HEK293 (cell line): Measurements from ENCODE around the gene CFAP119.

Experiments
- BCL11B ChIP-seq: fragments of 450-650 bp; formaldehyde crosslinking; IDR thresholded peaks from 2 replicates; pipeline ENCODE4 v1.5.1; 2016; ENCODE audit warnings: low read depth, missing biosample characterization, missing genetic modification characterization
- GLI2 ChIP-seq: fragments of 450-650 bp; formaldehyde crosslinking; IDR thresholded peaks from 2 replicates; pipeline ENCODE4; 2017; ENCODE audit warnings: missing biosample characterization, missing genetic modification characterization, low read depth, borderline replicate concordance
- KLF16 ChIP-seq: fragments of 450-650 bp; formaldehyde crosslinking; IDR thresholded peaks from 2 replicates; pipeline ENCODE4 v1.5.1; 2017; ENCODE audit warnings: missing biosample characterization, missing genetic modification characterization
- MEIS1 ChIP-seq: sonication (generic); formaldehyde crosslinking; IDR thresholded peaks from 2 replicates; pipeline ENCODE4 v1.8.1; 2022; ENCODE audit warnings: missing genetic modification reagents, mild to moderate bottlenecking, borderline replicate concordance
- PRDM1 ChIP-seq: fragments of 450-650 bp; formaldehyde crosslinking; IDR thresholded peaks from 2 replicates; pipeline ENCODE4; 2016; ENCODE audit warnings: missing biosample characterization, missing genetic modification characterization
- REPIN1 ChIP-seq: fragments of 450-650 bp; formaldehyde crosslinking; IDR thresholded peaks from 2 replicates; pipeline ENCODE4 v1.5.1; 2017; ENCODE audit warnings: missing biosample characterization, missing genetic modification characterization, low read depth
- TCF7L2 ChIP-seq: IDR thresholded peaks from 2 replicates; pipeline ENCODE4 v1.6.1; 2011; ENCODE audit warnings: low read depth, mild to moderate bottlenecking, inconsistent platforms, low read length, moderate library complexity, borderline replicate concordance
- YY2 ChIP-seq: fragments of 450-650 bp; formaldehyde crosslinking; IDR thresholded peaks from 2 replicates; pipeline ENCODE4 v1.5.1; 2016; ENCODE audit warnings: missing biosample characterization, missing genetic modification characterization
- ZBTB20 ChIP-seq: fragments of 450-650 bp; formaldehyde crosslinking; IDR thresholded peaks from 2 replicates; pipeline ENCODE4 v1.5.1; 2016; ENCODE audit warnings: missing biosample characterization, missing genetic modification characterization
- ZNF138 ChIP-seq: fragments of 450-650 bp; formaldehyde crosslinking; IDR thresholded peaks from 2 replicates; pipeline ENCODE4 v1.5.1; 2016; ENCODE audit warnings: missing biosample characterization, missing genetic modification characterization, borderline replicate concordance
- ZNF146 ChIP-seq: fragments of 450-650 bp; formaldehyde crosslinking; IDR thresholded peaks from 2 replicates; pipeline ENCODE4 v1.5.1; 2016; ENCODE audit warnings: missing biosample characterization, missing genetic modification characterization
- ZNF184 ChIP-seq: fragments of 450-650 bp; IDR thresholded peaks from 2 replicates; pipeline ENCODE4 v1.5.1; 2018; ENCODE audit warnings: missing biosample characterization, mild to moderate bottlenecking, missing genetic modification characterization
- ZNF19 ChIP-seq: fragments of 450-650 bp; formaldehyde crosslinking; IDR thresholded peaks from 2 replicates; pipeline ENCODE4; 2016; ENCODE audit warnings: missing biosample characterization, missing genetic modification characterization, low read depth
- ZNF2 ChIP-seq: fragments of 450-650 bp; formaldehyde crosslinking; IDR thresholded peaks from 2 replicates; pipeline ENCODE4 v1.5.1; 2016; ENCODE audit warnings: missing biosample characterization, missing genetic modification characterization
- ZNF223 ChIP-seq: fragments of 450-650 bp; formaldehyde crosslinking; IDR thresholded peaks from 2 replicates; pipeline ENCODE4 v1.5.1; 2016; ENCODE audit warnings: missing biosample characterization, missing genetic modification characterization
- ZNF23 ChIP-seq: fragments of 450-650 bp; formaldehyde crosslinking; IDR thresholded peaks from 2 replicates; pipeline ENCODE4 v1.5.1; 2016; ENCODE audit warnings: missing biosample characterization, missing genetic modification characterization, borderline replicate concordance
- ZNF266 ChIP-seq: fragments of 450-650 bp; formaldehyde crosslinking; IDR thresholded peaks from 2 replicates; pipeline ENCODE4 v1.5.1; 2016; ENCODE audit warnings: missing biosample characterization, missing genetic modification characterization, low read depth
- ZNF302 ChIP-seq: fragments of 450-650 bp; formaldehyde crosslinking; IDR thresholded peaks from 2 replicates; pipeline ENCODE4 v1.5.1; 2016; ENCODE audit warnings: missing biosample characterization, missing genetic modification characterization, low read depth
- ZNF529 ChIP-seq: fragments of 450-650 bp; formaldehyde crosslinking; IDR thresholded peaks from 2 replicates; pipeline ENCODE4 v1.5.1; 2017; ENCODE audit warnings: missing genetic modification characterization, missing biosample characterization; ENCODE audit not compliant: insufficient replicate concordance
- ZNF571 ChIP-seq: fragments of 450-650 bp; formaldehyde crosslinking; IDR thresholded peaks from 2 replicates; pipeline ENCODE4 v1.5.0; 2017; ENCODE audit warnings: missing biosample characterization, missing genetic modification characterization
- ZNF610 ChIP-seq: fragments of 450-650 bp; formaldehyde crosslinking; IDR thresholded peaks from 2 replicates; pipeline ENCODE4 v1.5.1; 2016; ENCODE audit warnings: missing biosample characterization, missing genetic modification characterization, borderline replicate concordance
- ZNF837 ChIP-seq: fragments of 450-650 bp; formaldehyde crosslinking; IDR thresholded peaks from 2 replicates; pipeline ENCODE4 v1.5.1; 2016; ENCODE audit warnings: missing biosample characterization, missing genetic modification characterization
- TF ChIP-seq, protein P1 (sequence below): fragments of 450-650 bp; formaldehyde crosslinking; conservative IDR thresholded peaks from 2 replicates; pipeline ENCODE4 v1.5.1; 2016; ENCODE audit warnings: low read depth, missing biosample characterization, missing genetic modification characterization
- TF ChIP-seq, protein P2 (sequence below): fragments of 450-650 bp; formaldehyde crosslinking; IDR thresholded peaks from 2 replicates; pipeline ENCODE4 v1.5.1; 2016; ENCODE audit warnings: missing biosample characterization, missing genetic modification characterization
- TF ChIP-seq, protein P3 (sequence below): fragments of 450-650 bp; formaldehyde crosslinking; IDR thresholded peaks from 2 replicates; pipeline ENCODE4 v1.5.1; 2016; ENCODE audit warnings: missing biosample characterization, missing genetic modification characterization, borderline replicate concordance
- TF ChIP-seq, protein P4 (sequence below): fragments of 450-650 bp; formaldehyde crosslinking; IDR thresholded peaks from 2 replicates; pipeline ENCODE4 v1.5.1; 2017; ENCODE audit warnings: missing biosample characterization, missing genetic modification characterization
- TF ChIP-seq, protein P5 (sequence below): fragments of 450-650 bp; formaldehyde crosslinking; IDR thresholded peaks from 2 replicates; pipeline ENCODE4 v1.5.1; 2017; ENCODE audit warnings: missing biosample characterization, missing genetic modification characterization

Gene CFAP119

DNA sequence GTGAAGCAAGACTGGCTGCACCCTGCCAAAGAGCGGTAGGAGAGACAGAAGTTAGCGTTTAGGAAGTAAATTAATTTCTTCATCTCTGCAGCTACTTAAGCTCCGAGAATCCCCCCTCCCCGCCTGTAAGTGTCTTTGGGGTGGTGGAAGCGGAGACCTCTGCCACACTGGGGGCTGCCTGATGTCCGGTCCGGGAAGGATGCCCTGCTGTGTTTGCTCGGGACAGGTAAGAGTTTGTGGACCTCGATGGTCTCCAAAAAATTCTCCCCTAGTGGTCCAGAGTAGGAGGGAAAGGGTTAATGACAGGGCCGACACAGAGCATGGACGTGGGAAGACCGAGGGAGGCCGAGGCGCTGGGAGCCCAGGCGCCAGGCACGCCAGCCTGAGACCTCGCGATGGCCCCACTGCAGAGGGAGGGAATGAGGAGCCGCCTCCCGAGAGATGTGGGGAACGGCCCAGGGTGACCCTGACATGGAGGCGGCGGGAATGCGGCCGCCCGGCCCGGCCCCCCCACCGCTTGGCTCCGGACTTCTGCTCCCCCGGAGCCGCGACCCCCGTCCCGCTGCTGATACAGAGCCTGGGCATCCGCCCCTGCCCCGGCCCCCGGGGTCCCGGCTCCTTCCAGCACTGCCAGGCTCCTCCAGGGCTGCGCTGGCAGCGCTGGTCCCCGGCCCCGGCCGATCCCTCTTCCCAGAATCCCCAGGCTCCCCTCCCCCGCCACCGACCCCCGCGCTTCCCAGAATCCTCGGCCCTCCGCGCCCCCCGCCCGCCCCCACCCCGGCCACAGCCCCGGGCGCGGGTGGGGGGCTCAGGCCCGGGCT, 24.5 kb upstream of the CFAP119 start (continued):
- TF ChIP-seq, protein P1, sequence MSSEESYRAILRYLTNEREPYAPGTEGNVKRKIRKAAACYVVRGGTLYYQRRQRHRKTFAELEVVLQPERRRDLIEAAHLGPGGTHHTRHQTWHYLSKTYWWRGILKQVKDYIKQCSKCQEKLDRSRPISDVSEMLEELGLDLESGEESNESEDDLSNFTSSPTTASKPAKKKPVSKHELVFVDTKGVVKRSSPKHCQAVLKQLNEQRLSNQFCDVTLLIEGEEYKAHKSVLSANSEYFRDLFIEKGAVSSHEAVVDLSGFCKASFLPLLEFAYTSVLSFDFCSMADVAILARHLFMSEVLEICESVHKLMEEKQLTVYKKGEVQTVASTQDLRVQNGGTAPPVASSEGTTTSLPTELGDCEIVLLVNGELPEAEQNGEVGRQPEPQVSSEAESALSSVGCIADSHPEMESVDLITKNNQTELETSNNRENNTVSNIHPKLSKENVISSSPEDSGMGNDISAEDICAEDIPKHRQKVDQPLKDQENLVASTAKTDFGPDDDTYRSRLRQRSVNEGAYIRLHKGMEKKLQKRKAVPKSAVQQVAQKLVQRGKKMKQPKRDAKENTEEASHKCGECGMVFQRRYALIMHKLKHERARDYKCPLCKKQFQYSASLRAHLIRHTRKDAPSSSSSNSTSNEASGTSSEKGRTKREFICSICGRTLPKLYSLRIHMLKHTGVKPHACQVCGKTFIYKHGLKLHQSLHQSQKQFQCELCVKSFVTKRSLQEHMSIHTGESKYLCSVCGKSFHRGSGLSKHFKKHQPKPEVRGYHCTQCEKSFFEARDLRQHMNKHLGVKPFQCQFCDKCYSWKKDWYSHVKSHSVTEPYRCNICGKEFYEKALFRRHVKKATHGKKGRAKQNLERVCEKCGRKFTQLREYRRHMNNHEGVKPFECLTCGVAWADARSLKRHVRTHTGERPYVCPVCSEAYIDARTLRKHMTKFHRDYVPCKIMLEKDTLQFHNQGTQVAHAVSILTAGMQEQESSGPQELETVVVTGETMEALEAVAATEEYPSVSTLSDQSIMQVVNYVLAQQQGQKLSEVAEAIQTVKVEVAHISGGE (tag by site-specific recombination), result no peak
- TF ChIP-seq ZNF266 (no peak), MEIS1 (no peak), ZNF184 (tag by site-specific recombination) (no peak), ZNF23 (tag by site-specific recombination) (no peak), ZNF529 (tag by site-specific recombination) (no peak), ZNF146 (tag by site-specific recombination) (no peak), ZNF837 (tag by site-specific recombination) (no peak), KLF16 (tag by site-specific recombination) (peak; percentile 55; the same call in 1 of the 2 replicates), YY2 (tag by site-specific recombination) (no peak), ZNF223 (tag by site-specific recombination) (no peak), ZNF571 (tag by site-specific recombination) (no peak), ZBTB20 (tag by site-specific recombination) (peak; percentile 4), BCL11B (no peak), REPIN1 (no peak), TCF7L2 (no peak), ZNF610 (tag by site-specific recombination) (0 out of 2 replicates have a peak, but pooled peaks have one; percentile 16), ZNF138 (tag by site-specific recombination) (no peak), ZNF2 (tag by site-specific recombination) (peak; percentile 47; the same call in 1 of the 2 replicates), ZNF19 (tag by site-specific recombination) (no peak), GLI2 (tag by site-specific recombination) (no peak), PRDM1 (tag by site-specific recombination) (no peak), ZNF302 (tag by site-specific recombination) (no peak)
- TF ChIP-seq, protein P2, sequence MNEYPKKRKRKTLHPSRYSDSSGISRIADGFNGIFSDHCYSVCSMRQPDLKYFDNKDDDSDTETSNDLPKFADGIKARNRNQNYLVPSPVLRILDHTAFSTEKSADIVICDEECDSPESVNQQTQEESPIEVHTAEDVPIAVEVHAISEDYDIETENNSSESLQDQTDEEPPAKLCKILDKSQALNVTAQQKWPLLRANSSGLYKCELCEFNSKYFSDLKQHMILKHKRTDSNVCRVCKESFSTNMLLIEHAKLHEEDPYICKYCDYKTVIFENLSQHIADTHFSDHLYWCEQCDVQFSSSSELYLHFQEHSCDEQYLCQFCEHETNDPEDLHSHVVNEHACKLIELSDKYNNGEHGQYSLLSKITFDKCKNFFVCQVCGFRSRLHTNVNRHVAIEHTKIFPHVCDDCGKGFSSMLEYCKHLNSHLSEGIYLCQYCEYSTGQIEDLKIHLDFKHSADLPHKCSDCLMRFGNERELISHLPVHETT, result 0 out of 2 replicates have a peak, but pooled peaks have one; percentile 27
- TF ChIP-seq, protein P3, sequence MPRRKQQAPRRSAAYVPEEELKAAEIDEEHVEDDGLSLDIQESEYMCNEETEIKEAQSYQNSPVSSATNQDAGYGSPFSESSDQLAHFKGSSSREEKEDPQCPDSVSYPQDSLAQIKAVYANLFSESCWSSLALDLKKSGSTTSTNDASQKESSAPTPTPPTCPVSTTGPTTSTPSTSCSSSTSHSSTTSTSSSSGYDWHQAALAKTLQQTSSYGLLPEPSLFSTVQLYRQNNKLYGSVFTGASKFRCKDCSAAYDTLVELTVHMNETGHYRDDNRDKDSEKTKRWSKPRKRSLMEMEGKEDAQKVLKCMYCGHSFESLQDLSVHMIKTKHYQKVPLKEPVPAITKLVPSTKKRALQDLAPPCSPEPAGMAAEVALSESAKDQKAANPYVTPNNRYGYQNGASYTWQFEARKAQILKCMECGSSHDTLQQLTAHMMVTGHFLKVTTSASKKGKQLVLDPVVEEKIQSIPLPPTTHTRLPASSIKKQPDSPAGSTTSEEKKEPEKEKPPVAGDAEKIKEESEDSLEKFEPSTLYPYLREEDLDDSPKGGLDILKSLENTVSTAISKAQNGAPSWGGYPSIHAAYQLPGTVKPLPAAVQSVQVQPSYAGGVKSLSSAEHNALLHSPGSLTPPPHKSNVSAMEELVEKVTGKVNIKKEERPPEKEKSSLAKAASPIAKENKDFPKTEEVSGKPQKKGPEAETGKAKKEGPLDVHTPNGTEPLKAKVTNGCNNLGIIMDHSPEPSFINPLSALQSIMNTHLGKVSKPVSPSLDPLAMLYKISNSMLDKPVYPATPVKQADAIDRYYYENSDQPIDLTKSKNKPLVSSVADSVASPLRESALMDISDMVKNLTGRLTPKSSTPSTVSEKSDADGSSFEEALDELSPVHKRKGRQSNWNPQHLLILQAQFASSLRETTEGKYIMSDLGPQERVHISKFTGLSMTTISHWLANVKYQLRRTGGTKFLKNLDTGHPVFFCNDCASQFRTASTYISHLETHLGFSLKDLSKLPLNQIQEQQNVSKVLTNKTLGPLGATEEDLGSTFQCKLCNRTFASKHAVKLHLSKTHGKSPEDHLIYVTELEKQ (tag by site-specific recombination), result no peak
- TF ChIP-seq, protein P4, sequence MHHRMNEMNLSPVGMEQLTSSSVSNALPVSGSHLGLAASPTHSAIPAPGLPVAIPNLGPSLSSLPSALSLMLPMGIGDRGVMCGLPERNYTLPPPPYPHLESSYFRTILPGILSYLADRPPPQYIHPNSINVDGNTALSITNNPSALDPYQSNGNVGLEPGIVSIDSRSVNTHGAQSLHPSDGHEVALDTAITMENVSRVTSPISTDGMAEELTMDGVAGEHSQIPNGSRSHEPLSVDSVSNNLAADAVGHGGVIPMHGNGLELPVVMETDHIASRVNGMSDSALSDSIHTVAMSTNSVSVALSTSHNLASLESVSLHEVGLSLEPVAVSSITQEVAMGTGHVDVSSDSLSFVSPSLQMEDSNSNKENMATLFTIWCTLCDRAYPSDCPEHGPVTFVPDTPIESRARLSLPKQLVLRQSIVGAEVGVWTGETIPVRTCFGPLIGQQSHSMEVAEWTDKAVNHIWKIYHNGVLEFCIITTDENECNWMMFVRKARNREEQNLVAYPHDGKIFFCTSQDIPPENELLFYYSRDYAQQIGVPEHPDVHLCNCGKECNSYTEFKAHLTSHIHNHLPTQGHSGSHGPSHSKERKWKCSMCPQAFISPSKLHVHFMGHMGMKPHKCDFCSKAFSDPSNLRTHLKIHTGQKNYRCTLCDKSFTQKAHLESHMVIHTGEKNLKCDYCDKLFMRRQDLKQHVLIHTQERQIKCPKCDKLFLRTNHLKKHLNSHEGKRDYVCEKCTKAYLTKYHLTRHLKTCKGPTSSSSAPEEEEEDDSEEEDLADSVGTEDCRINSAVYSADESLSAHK (tag by site-specific recombination), result 0 out of 2 replicates have a peak, but pooled peaks have one; percentile 18
- TF ChIP-seq, protein P5, sequence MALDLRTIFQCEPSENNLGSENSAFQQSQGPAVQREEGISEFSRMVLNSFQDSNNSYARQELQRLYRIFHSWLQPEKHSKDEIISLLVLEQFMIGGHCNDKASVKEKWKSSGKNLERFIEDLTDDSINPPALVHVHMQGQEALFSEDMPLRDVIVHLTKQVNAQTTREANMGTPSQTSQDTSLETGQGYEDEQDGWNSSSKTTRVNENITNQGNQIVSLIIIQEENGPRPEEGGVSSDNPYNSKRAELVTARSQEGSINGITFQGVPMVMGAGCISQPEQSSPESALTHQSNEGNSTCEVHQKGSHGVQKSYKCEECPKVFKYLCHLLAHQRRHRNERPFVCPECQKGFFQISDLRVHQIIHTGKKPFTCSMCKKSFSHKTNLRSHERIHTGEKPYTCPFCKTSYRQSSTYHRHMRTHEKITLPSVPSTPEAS (tag by site-specific recombination), result no peak
